CD4-positive, alpha-beta memory T cell (primary cell): ENCODE data around the gene LTK. TPM values are rescaled to one million over a fixed set of nuclear protein-coding genes. Genes with fewer than 3 reads are reported as not detected.

Experiments
- polyA plus RNA-seq, 2 donors: library from polyadenylated mRNA; unstranded; fragments of 300-500 nt; fragmentation: Illumina TruSeq; gene quantifications; one replicate each; pipeline ENCODE4 v1.2.3, GENCODE V29; 2021
- total RNA-seq, 2 experiments: library from RNA; stranded (reverse); gene quantifications; one replicate each; pipeline ENCODE4 v1.2.3, GENCODE V29; 2021

The LTK gene
- total and polyA plus RNA-seq, 4 experiments from 2014 or later = 1.9 to 5.1 (median 3.7) TPM

Other genes starting within 250 kb of the LTK start
- under 1 TPM; 0.52 to 0.72 TPM for gene OIP5, start 181.2 kb downstream of the LTK start, total RNA-seq
- gene OIP5, start 181.2 kb downstream of the LTK start, polyA plus RNA-seq = under 1 TPM; 0.70 to 0.76 TPM
- 1 to 10 TPM; 3.5 to 4.2 TPM for gene NUSAP1, start 180.9 kb downstream of the LTK start, total RNA-seq
- gene NUSAP1, start 180.9 kb downstream of the LTK start, polyA plus RNA-seq = 1 to 10 TPM; 1.8 to 4.4 TPM
- 10 to 100 TPM; 14.2 to 15.8 TPM for gene NDUFAF1, start 111.3 kb downstream of the LTK start, total RNA-seq
- 10 to 100 TPM; 19.1 to 23.9 TPM for gene NDUFAF1, start 111.3 kb downstream of the LTK start, polyA plus RNA-seq
- gene RTF1, start 96.7 kb downstream of the LTK start, total RNA-seq = 10 to 100 TPM; 31.9 to 35.9 TPM
- 10 to 100 TPM in 1 of 2 donors, 1 to 10 TPM in 1; 7.4 to 29.6 TPM for gene RTF1, start 96.7 kb downstream of the LTK start, polyA plus RNA-seq
- under 1 TPM in 1 of 2 experiments, not detected in 1; 0.36 TPM for gene ITPKA, start 20.0 kb downstream of the LTK start, total RNA-seq
- gene ITPKA, start 20.0 kb downstream of the LTK start, polyA plus RNA-seq = under 1 TPM; 0.23 to 0.46 TPM
- gene RPAP1, start 30.4 kb upstream of the LTK start, total RNA-seq = 10 to 100 TPM; 50.6 to 52.2 TPM
- gene RPAP1, start 30.4 kb upstream of the LTK start, polyA plus RNA-seq = 10 to 100 TPM in 1 of 2 donors, 1 to 10 TPM in 1; 5.5 to 18.2 TPM
- under 1 TPM; 0.17 to 0.36 TPM for gene TYRO3, start 45.4 kb upstream of the LTK start, total RNA-seq
- under 1 TPM in 1 of 2 donors, not detected in 1; 0.11 TPM for gene TYRO3, start 45.4 kb upstream of the LTK start, polyA plus RNA-seq
- 10 to 100 TPM; 70.1 to 74.9 TPM for gene MGA, start 146.6 kb upstream of the LTK start, total RNA-seq
- 10 to 100 TPM in 1 of 2 donors, 1 to 10 TPM in 1; 6.6 to 20.7 TPM for gene MGA, start 146.6 kb upstream of the LTK start, polyA plus RNA-seq